ENCODE data around the gene TECPR2. TPM values are rescaled to one million over a fixed set of nuclear protein-coding genes. Genes with fewer than 3 reads are reported as not detected.

The TECPR2 gene
- total and polyA plus RNA-seq, 2 donors from 2014 or later, result 6.0 to 30.2 TPM

GRCh38 chr14:102320033-102320660 lies 42.6 kb upstream of the TECPR2 start:
- Histone ChIP-seq H3K27ac (ENCODE audit: low read depth in 2 of 2, low read length in 2 of 2) (peak overlapping the region; percentile 73 to 74), H3K9ac (ENCODE audit: low read length in 3 of 3) (peak overlapping the region; percentile 12 to 97 (median 55)), H3K4me3 (ENCODE audit: low read length in 3 of 3) (peak overlapping the region; percentile 66 to 86 (median 73)), H3K36me3 (ENCODE audit: control insufficient read depth in 2 of 3, insufficient read depth in 3 of 3, low read length in 3 of 3) (no peaks in the 10 kb centered on the region), H3K9me3 (ENCODE audit: control insufficient read depth in 2 of 3, insufficient read depth in 1 of 3, low read length in 3 of 3) (no peaks in the 10 kb centered on the region), H3K27me3 (ENCODE audit: control insufficient read depth, insufficient read depth, low read length) (no peaks in the 10 kb centered on the region), H3K4me1 (ENCODE audit: control insufficient read depth in 2 of 3, insufficient read depth in 2 of 3, low read depth in 1 of 3, low read length in 3 of 3) (peaks cover 0 to 19% (median 15%) of the 10 kb centered on the region in 3 donors)
- TF ChIP-seq CTCF (IDR thresholded peaks at IDR 0.05; ENCODE audit: borderline replicate concordance, extremely low read depth, insufficient read depth), result no peak
- DNase-seq (peak; percentile 38 to 82 (median 57)), FAIRE-seq (no peak)
- intact Hi-C loops (cut with DNase I), result no loop called here

GRCh38 chr14:102320671-102321455 lies 41.9 kb upstream of the TECPR2 start:
- no peaks in the 10 kb centered on the region for H3K36me3 ChIP-seq (ENCODE audit: control insufficient read depth in 2 of 3, insufficient read depth in 3 of 3, low read length in 3 of 3)
- peak overlapping the region; percentile 66 to 86 (median 73) for H3K4me3 ChIP-seq (ENCODE audit: low read length in 3 of 3)
- intact Hi-C loops (cut with DNase I), result no loop called here
- no peak overlapping the region for H3K27ac ChIP-seq (ENCODE audit: low read depth in 2 of 2, low read length in 2 of 2)
- TF ChIP-seq CTCF (IDR thresholded peaks at IDR 0.05; ENCODE audit: borderline replicate concordance, extremely low read depth, insufficient read depth), result no peak
- H3K9me3 ChIP-seq (ENCODE audit: control insufficient read depth in 2 of 3, insufficient read depth in 1 of 3, low read length in 3 of 3), result no peaks in the 10 kb centered on the region
- FAIRE-seq (no peak), DNase-seq (no peak)
- H3K9ac ChIP-seq (ENCODE audit: low read length in 3 of 3), result peak overlapping the region in 2 of 3 donors; percentile 55 to 97
- peaks cover 0 to 19% (median 14%) of the 10 kb centered on the region in 3 donors for H3K4me1 ChIP-seq (ENCODE audit: control insufficient read depth in 2 of 3, insufficient read depth in 2 of 3, low read depth in 1 of 3, low read length in 3 of 3)
- no peaks in the 10 kb centered on the region for H3K27me3 ChIP-seq (ENCODE audit: control insufficient read depth, insufficient read depth, low read length)

GRCh38 chr14:102321456-102322422 lies 41.0 kb upstream of the TECPR2 start:
- DNase-seq (no peak), FAIRE-seq (no peak)
- Histone ChIP-seq H3K9ac (ENCODE audit: low read length in 3 of 3) (no peak overlapping the region), H3K9me3 (ENCODE audit: control insufficient read depth in 2 of 3, insufficient read depth in 1 of 3, low read length in 3 of 3) (no peaks in the 10 kb centered on the region), H3K36me3 (ENCODE audit: control insufficient read depth in 2 of 3, insufficient read depth in 3 of 3, low read length in 3 of 3) (no peaks in the 10 kb centered on the region), H3K4me1 (ENCODE audit: control insufficient read depth in 2 of 3, insufficient read depth in 2 of 3, low read depth in 1 of 3, low read length in 3 of 3) (peaks cover 0 to 13% (median 12%) of the 10 kb centered on the region in 3 donors), H3K27ac (ENCODE audit: low read depth in 2 of 2, low read length in 2 of 2) (no peak overlapping the region), H3K4me3 (ENCODE audit: low read length in 3 of 3) (no peak overlapping the region), H3K27me3 (ENCODE audit: control insufficient read depth, insufficient read depth, low read length) (no peaks in the 10 kb centered on the region)
- no peak for TF ChIP-seq CTCF (IDR thresholded peaks at IDR 0.05; ENCODE audit: borderline replicate concordance, extremely low read depth, insufficient read depth)
- intact Hi-C loops (cut with DNase I), result no loop called here
